Colon (tissue), 2 donors: ENCODE results near the gene ATP2B2.

Source experiments
- FAIRE-seq: peaks from 2 replicates; lab custom pipeline; 2012; peaks lifted over from hg19 to GRCh38; lab: Jason Lieb, UNC
- donor health status: control.
- donor health status: control.

ATP2B2 gene

GRCh38 chr3:10510743-10511432 lies 5.5 kb upstream of the ATP2B2 start:
- FAIRE-seq, result no peak

GRCh38 chr3:10510086-10510742 lies 4.8 kb upstream of the ATP2B2 start:
- FAIRE-seq, result no peak

- no peak for FAIRE-seq
Measured at GRCh38 chr3:10509325-10509724, 3.9 kb upstream of the ATP2B2 start.

GRCh38 chr3:10508619-10509260 lies 3.4 kb upstream of the ATP2B2 start:
- no peak for FAIRE-seq

- FAIRE-seq, result no peak
Measured at GRCh38 chr3:10508235-10508618, 2.8 kb upstream of the ATP2B2 start.

GRCh38 chr3:10507331-10507730 lies 1.9 kb upstream of the ATP2B2 start:
- FAIRE-seq, result no peak

- no peak for FAIRE-seq
Measured at GRCh38 chr3:10506696-10507095, 1.3 kb upstream of the ATP2B2 start.

- FAIRE-seq, result no peak
Measured at GRCh38 chr3:10505791-10506585, 602 bp upstream of the ATP2B2 start.

- FAIRE-seq, result no peak
Measured at GRCh38 chr3:10504171-10505049, 976 bp downstream of the ATP2B2 start.

GRCh38 chr3:10503217-10503796 lies 2.1 kb downstream of the ATP2B2 start:
- no peak for FAIRE-seq

- no peak for FAIRE-seq
Measured at GRCh38 chr3:10502185-10502880, 3.1 kb downstream of the ATP2B2 start.

- FAIRE-seq, result no peak
Measured at GRCh38 chr3:10501664-10502052, 3.7 kb downstream of the ATP2B2 start.

- no peak for FAIRE-seq
Measured at GRCh38 chr3:10500717-10501663, 4.4 kb downstream of the ATP2B2 start.

GRCh38 chr3:10498271-10498670 lies 7.1 kb downstream of the ATP2B2 start:
- no peak for FAIRE-seq

GRCh38 chr3:10497439-10497838 lies 7.9 kb downstream of the ATP2B2 start:
- FAIRE-seq, result no peak

GRCh38 chr3:10496121-10496863 lies 9.1 kb downstream of the ATP2B2 start:
- FAIRE-seq, result no peak

- FAIRE-seq, result no peak
Measured at GRCh38 chr3:10495614-10496013, 9.8 kb downstream of the ATP2B2 start.

GRCh38 chr3:10495003-10495402 lies 10.4 kb downstream of the ATP2B2 start:
- FAIRE-seq, result no peak

GRCh38 chr3:10494180-10494579 lies 11.2 kb downstream of the ATP2B2 start:
- FAIRE-seq, result no peak
